GM18870 (cell line): ENCODE measurements around the gene CEBPG.

Experiments
- ATAC-seq: cut with Tn5 transposase; IDR thresholded peaks from one replicate; pipeline ENCODE4 v1.9.1; 2021; ENCODE audit warnings: moderate library complexity; ENCODE audit not compliant: unreplicated experiment

Gene CEBPG

DNA sequence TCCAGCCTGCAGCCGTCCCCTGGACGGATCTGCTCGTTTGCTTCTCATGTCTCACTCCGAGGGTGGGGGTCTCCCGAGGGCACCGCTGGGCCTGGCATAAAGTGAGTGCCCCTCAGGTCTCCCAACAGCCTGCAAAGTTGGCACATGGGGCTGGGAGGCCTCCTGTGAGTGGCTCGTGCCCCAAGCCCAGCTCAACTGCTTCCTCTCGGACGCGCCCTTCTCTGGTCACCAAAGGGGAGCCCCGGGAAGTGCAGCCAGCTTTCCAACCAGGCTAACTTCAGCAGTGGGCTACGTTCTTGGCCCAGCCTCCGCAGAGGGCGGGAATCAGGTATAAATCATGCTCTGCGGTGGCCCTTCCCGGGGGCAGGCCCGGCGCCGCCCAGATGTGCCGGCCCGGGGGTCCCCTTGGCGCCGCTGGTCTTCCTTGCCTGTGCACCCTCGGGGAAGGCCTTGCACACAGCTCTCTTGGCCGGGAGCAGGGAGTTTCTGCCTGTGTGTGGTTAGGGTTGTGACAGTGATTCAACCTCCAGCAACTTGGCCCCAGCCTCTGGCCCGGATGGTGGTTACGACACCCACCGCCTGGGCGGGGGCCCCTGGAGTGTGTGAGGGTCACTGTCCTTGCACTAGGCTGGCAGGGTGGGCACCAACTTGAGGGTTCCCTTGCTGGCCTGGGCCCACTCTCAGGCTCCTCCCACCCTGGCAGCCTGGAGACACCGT, 20.7 kb downstream of the CEBPG start:
- ATAC-seq: no peak

GRCh38 chr19:33394723-33395560, 21.4 kb downstream of the CEBPG start:
- no peak for ATAC-seq

- ATAC-seq: no peak
Measured at GRCh38 chr19:33395561-33396550, 22.3 kb downstream of the CEBPG start.

DNA sequence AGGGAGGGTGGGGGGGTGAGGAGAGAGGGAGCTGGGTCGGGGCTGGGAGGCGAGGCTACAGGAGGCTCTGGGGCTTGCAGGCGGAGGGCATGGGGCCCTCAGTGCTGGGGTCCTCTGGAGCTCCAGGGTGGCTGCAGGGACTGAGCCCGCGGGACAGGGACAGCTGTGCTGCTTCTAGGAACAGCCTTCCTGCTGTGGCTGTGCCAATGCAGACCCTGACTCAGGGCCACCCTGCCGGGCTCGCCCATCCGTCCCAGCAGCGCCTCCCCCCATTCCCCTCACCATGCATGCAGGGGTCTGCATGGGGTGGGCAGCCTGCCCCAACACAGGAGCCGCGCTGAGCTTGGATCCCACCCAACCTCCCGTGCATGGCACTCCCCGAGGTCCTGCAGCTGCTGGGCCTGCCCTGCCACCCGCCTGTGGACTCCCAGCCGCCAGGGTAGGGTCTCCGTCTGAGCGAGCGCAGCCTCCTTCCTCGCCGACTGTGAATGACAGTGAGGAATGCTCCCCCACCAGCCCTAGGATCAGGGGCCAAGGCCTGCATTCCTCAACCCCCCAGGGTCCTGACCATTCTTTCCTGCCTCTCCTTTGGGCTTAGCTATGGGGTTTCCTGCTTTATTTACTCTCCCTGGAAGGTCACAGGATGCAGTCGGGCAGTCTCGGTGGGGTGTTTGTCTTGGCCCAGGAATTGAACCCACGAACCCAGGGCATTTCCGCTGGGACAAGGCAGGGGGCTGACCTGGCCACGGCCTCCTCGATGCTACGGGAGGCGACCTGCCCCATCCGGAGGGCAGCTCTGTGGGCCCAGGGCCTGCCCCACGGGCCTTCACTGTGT, 23.4 kb downstream of the CEBPG start:
- ATAC-seq: no peak

DNA sequence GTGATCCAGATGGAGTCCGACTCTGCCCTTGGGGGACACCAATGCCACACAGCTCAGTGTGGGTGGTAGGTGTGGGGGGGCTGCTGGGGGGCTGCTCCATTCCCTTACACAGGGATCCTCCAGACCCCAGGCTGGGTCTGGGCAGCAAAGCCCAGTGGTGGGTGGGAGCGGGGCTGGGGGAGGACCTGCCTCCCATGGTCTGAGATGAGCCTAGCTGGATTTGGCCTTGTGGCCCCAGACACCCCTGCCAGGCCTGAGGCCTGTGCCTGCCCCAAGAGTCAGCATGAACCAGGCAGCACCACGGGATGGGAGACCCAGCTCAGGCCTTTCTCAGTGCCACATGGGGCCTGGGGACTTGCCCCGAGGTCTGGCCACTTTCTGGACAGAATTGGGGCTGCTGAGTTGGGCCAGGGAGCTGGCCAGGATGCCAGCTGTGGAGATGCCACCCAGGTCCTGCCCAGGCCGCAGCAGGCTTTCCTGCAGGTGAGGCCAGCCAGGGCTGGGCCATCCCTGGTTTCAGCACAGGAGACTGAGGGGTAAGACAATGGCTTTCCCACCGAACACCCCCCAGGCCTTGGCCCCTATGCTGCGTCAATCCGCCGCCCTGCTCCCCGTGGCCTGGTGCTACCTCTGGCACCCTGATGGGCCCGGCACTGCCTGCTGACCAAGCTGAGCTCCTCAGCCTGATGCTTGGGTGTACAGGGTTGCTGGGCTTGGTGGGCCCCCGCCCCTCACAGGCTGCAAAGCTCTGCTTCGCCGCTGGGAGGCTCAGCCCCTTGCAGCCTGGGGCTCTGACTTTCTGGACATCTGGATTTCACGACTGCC, 24.2 kb downstream of the CEBPG start:
- ATAC-seq: no peak

DNA sequence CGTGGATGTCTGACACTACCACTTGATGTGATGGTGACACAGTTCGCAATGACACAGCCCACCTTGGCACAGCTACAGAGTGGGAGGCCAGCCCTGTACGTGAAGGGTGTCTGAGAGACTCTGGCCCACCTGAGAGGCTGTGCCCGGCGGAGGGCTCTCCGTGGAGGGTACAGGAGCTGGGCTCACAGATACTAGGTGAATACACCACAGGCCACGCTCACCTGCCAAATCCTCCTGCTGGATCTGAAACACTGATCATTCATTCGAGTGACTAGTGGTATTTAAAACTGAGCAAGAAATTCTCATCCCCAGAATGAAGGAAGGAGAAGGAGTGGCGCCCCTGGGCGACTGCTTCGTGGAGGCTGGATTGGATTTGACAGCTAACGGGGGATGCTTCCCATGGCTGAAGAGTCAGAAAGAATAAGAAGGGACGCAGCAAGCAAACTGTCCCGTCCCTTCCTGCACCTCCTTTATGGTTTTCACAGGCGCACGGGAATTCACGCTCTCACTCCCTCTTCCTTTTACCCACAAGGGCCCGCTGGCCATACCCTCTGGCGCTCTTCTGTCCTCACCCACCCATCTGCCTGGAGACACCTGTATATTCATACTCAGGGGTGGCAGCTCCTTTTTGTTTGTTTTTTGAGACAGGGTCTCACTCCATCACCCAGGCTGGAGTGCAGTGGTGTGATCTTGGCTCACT, 25.0 kb downstream of the CEBPG start:
- no peak for ATAC-seq

- ATAC-seq: no peak
Measured at GRCh38 chr19:33399081-33399744, 25.7 kb downstream of the CEBPG start.

DNA sequence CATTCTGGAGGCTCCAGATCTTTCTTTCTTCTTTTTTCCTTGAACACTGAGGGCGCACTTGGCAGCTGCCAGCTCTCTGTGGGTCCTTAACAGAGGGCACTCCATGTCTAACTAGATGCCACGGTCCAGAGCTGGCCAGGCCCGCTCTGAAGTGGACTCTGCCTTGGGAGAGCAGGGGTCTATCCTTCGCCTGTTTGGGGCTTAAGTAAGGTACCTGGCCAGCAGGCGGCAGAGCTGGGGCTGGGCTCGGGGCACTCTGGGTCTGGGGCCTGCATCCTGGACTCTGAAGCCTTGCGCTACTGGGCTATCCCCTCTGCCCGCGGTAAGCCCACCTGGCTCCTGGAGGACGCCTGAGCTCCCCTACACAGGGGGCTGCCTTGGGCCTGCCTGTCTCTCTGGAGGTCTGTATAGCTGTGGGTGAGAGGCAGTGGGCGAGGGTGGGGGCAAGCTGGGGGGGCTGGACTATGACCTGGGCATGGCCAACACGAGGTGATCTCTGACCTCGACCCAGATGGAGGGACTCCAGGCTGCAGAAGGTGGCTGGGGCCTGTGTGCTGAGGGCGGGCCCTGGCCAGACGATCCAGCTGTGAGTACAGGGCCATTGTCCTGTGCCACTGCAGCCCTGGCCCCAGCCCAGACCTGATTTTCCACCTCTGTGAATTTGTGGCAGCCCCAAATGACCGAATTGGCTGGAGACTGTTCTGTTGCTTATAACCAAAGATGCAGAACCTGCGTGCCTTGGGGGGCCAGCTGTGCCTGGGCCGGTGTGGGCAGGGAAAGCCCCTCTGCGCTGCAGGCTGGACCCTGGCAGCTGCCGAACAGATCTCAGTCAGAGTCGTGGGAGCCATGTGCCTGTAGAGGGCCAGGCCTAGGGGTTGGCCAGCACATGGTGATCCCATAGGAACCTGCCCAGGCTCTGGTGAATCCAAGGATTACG, 26.5 kb downstream of the CEBPG start:
- ATAC-seq: no peak

DNA sequence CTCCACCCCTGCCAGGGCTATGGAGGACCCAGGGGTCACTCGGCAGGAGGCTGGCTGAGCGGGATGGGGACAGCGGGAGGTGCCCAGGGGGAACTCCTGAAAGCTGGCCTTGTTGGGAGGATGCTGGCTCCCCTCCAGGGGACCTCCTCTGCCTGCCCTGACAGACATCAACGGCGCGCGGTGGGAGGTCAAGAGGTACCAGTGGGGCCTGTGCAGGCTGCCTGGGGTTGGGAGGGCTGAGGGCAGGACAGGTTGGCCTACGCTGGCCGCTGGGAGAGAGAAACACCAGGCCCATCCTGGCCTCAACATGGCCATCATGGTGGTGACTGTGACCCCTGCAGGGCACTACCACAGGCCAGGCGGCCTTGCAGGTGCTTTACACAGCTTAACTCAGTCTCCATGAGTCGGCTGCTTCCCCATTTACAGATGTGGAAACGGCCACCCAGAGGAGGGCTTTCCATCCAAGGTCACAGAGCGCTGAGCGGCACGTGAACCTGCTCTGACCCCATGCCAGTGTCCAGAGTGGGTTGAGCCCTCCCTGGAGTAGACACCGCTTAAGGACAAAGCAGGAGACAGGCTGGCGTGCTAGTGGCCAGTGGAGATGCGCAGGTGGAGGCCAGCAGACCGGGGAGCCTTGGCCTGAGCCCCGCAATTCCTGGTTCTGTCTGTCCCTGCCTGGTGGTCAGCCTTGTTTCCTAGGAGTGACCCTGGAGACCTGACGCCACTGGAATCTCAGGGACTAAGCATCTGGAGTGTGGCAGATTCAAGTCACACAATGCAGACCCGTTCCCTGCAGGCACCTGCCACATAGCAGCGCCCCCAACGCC, 27.6 kb downstream of the CEBPG start:
- no peak for ATAC-seq

DNA sequence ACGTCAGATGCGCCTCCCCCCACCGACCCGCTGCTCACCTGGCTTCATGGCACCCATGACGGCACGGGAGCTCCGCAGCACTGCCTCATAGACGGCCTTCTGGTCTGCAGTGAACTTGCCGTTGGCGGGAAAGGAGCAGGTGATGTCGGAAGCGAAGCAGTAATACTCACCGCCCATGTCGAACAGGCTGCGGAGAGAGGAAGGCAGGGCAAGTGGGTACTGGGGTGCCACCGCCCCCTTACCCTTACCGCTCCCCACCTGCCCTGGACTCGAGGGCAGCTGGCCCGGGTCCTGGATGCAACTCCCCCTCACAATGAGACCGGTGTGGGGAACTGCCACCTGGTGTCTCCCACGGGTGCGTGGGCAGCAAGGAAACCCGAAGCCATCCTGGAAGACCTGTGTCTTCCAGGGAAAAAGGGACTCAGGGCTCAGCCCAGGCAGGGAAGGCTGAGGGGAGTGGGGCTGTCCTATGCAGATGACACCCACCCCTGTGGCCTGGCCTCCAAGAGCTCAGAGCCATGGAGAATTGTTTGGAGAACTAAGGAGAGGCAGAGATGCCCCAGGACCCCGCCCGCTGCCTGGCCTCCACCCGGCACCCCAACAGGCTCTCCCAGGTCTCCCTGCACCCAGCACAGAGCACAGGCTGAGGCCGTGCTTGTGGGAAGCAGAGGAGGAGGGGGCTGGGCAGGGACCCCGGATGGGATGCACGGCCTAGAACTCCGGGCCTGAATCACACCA, 28.3 kb downstream of the CEBPG start:
- no peak for ATAC-seq

- ATAC-seq: no peak
Measured at GRCh38 chr19:33402421-33403220, 29.1 kb downstream of the CEBPG start.

DNA sequence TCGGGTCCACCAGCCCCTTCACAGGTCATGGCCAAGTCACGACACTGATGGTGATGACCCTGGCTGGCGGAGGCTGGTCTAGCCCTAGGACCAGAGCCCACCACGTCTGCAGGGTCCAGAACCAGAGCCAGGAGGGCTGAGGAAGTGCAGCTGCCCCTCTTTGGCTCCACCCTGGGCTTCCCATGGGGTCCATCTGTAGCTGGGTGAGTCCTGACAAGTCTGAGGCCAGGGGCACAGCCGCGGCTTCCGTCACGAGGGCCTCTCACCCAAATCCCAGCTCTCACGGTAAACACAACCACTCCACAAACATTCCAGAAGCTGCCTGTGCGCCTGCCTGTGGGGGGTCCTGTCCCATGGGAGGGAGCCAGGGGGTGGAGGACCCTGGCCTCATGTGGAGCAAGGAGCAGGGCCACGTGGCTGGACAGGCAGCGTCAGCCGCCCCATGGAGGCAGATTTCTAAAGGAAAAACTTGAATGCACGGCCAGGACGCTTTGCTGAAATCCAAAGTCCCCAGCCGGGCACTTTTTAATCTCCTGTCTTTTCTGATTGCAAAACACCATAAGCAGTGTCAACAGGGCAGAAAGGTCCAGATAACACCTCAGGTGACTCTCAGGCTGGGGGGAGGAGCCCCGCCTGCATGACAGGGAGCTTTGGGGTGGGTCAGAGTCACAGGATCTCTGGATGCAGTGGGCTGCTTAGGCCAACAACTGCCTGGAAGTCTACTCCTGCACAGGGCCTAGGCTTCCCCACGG, 29.9 kb downstream of the CEBPG start:
- ATAC-seq: no peak

DNA sequence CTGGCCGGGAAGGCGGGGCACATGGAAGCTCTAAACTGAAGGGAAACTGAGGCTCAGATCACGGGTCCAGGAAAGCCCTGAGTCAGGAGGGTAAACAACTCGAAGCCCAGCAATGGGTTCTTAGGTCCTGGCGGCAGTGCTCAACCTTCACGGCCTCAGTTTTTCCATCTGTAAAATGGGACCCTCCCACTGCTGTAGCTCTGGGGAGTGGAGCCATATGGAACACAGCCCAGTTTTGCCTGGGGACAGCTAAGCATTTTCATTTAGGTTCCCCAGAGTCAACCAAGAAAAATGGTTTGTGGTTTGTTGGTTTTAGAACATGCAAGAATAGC, 30.4 kb downstream of the CEBPG start:
- no peak for ATAC-seq

DNA sequence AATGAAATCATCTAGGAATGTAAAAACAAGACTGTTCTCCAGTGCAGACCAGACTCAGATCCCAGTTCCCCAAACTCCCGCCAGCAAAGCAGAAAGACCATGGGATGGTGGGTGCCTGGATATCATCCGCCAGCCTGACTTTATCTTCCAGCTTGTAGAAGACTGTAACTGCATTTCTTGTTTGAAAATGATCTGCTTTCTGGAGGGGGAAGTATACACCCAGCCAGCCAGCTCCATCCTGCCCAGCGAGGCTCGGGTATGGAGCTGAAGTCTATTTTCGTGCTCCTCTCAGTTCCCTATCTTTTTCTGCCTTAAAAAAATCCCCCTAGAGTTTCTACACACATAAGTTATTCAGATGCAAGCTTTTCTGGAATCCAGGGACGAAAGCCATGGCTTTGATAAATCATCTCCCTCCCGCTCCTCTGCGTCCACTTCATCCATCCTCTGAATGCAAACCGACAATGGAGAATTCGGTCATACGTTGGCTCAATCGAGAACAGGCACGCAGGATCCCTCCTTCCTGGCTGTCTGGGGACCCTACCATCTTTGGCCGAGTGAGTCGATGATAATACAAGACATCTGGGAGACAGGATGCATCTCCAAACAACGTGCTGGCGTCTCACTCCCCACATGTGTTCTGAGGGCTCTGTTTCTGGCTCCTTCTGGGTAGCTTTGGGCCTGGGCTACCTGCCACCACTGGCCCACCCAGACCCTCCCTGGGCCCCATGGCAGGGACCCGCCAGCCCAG, 31.2 kb downstream of the CEBPG start:
- no peak for ATAC-seq
